ENCODE results near the gene CPSF3. TPM values are rescaled to one million over a fixed set of nuclear protein-coding genes. Genes with fewer than 3 reads are reported as not detected.

CPSF3 gene
- total and polyA plus RNA-seq, 7 experiments from 2014 or later = 18.0 to 47.8 (median 22.2) TPM

- Histone ChIP-seq H3K9me3 (ENCODE audit: control insufficient read depth in 2 of 3, low read length in 3 of 3) (no peaks in the 10 kb centered on the region), H3K4me3 (ENCODE audit: low read length) (no peak overlapping the region), H3K36me3 (ENCODE audit: control insufficient read depth in 2 of 3, insufficient read depth in 3 of 3, low read length in 3 of 3) (peaks cover 0 to 19% (median 0%) of the 10 kb centered on the region in 3 experiments), H3K27me3 (ENCODE audit: control insufficient read depth in 2 of 2, insufficient read depth in 2 of 2, low read length in 2 of 2) (no peaks in the 10 kb centered on the region), H3K4me1 (ENCODE audit: control insufficient read depth in 2 of 2, insufficient read depth in 2 of 2, low read length in 2 of 2) (no peaks in the 10 kb centered on the region), H3K27ac (ENCODE audit: low read depth, low read length) (no peak overlapping the region)
- no peaks in the 10 kb centered on the region for H3K27me3 Mint-ChIP-seq
- ATAC-seq (no peak), DNase-seq (no peak)
- CTCF ChIA-PET = interaction anchor here (0.6 kb wide), 1 partner anchor 71 kb away, joined by 3 read pairs; no protein-coding TSS in a partner anchor
- no peak overlapping the region for H3K27ac Mint-ChIP-seq
- no peak overlapping the region for H3K4me3 Mint-ChIP-seq
- intact Hi-C loops (cut with micrococcal nuclease) = no loop called here
- POLR2A ChIA-PET = interaction anchor here (0.6 kb wide), 1 partner anchor 72 kb away, joined by 5 read pairs; no protein-coding TSS in a partner anchor
- H3K36me3 Mint-ChIP-seq = peaks cover 0 to 14% (median 6%) of the 10 kb centered on the region in 5 donors
- peaks cover 0 to 4% (median 0%) of the 10 kb centered on the region in 7 donors for H3K4me1 Mint-ChIP-seq
- no peaks in the 10 kb centered on the region for H3K9me3 Mint-ChIP-seq
Observed at GRCh38 chr2:9403924-9404323, 19.5 kb upstream of the CPSF3 start.

- Histone ChIP-seq H3K4me1 (ENCODE audit: control insufficient read depth in 2 of 2, insufficient read depth in 2 of 2, low read length in 2 of 2) (no peaks in the 10 kb centered on the region), H3K36me3 (ENCODE audit: control insufficient read depth in 2 of 3, insufficient read depth in 3 of 3, low read length in 3 of 3) (peaks cover 0 to 24% (median 0%) of the 10 kb centered on the region in 3 experiments), H3K27me3 (ENCODE audit: control insufficient read depth in 2 of 2, insufficient read depth in 2 of 2, low read length in 2 of 2) (no peaks in the 10 kb centered on the region), H3K9me3 (ENCODE audit: control insufficient read depth in 2 of 3, low read length in 3 of 3) (no peaks in the 10 kb centered on the region), H3K4me3 (ENCODE audit: low read length) (no peak overlapping the region), H3K27ac (ENCODE audit: low read depth, low read length) (no peak overlapping the region)
- H3K4me1 Mint-ChIP-seq = peaks cover 0 to 4% (median 0%) of the 10 kb centered on the region in 7 donors
- POLR2A ChIA-PET = no interaction called here
- ATAC-seq (no peak), DNase-seq (no peak)
- no peak overlapping the region for H3K4me3 Mint-ChIP-seq
- H3K36me3 Mint-ChIP-seq = peaks cover 0 to 19% (median 6%) of the 10 kb centered on the region in 5 donors
- CTCF ChIA-PET = no interaction called here
- no peaks in the 10 kb centered on the region for H3K27me3 Mint-ChIP-seq
- no peaks in the 10 kb centered on the region for H3K9me3 Mint-ChIP-seq
- no peak overlapping the region for H3K27ac Mint-ChIP-seq
- intact Hi-C loops (cut with micrococcal nuclease) = no loop called here
Observed at GRCh38 chr2:9404451-9404850, 19.0 kb upstream of the CPSF3 start.

- H3K27ac Mint-ChIP-seq = no peak overlapping the region
- ATAC-seq (no peak), DNase-seq (no peak)
- H3K9me3 Mint-ChIP-seq = no peaks in the 10 kb centered on the region
- Histone ChIP-seq H3K27ac (ENCODE audit: low read depth, low read length) (no peak overlapping the region), H3K36me3 (ENCODE audit: control insufficient read depth in 2 of 3, insufficient read depth in 3 of 3, low read length in 3 of 3) (peaks cover 0 to 29% (median 0%) of the 10 kb centered on the region in 3 experiments), H3K27me3 (ENCODE audit: control insufficient read depth in 2 of 2, insufficient read depth in 2 of 2, low read length in 2 of 2) (no peaks in the 10 kb centered on the region), H3K4me3 (ENCODE audit: low read length) (no peak overlapping the region), H3K4me1 (ENCODE audit: control insufficient read depth in 2 of 2, insufficient read depth in 2 of 2, low read length in 2 of 2) (no peaks in the 10 kb centered on the region), H3K9me3 (ENCODE audit: control insufficient read depth in 2 of 3, low read length in 3 of 3) (no peaks in the 10 kb centered on the region)
- H3K36me3 Mint-ChIP-seq = peaks cover under 1 to 20% (median 7%) of the 10 kb centered on the region in 5 donors
- intact Hi-C loops (cut with micrococcal nuclease) = no loop called here
- POLR2A ChIA-PET = no interaction called here
- H3K27me3 Mint-ChIP-seq = no peaks in the 10 kb centered on the region
- CTCF ChIA-PET = no interaction called here
- peaks cover 0 to 3% (median 0%) of the 10 kb centered on the region in 7 donors for H3K4me1 Mint-ChIP-seq
- no peak overlapping the region for H3K4me3 Mint-ChIP-seq
Observed at GRCh38 chr2:9405636-9406035, 17.8 kb upstream of the CPSF3 start.

- peak overlapping the region in 4 of 9 donors; percentile 22 to 76 (median 44) for H3K27ac Mint-ChIP-seq
- POLR2A ChIA-PET = no interaction called here
Observed at GRCh38 chr2:9406529-9407362, 16.7 kb upstream of the CPSF3 start.

GRCh38 chr2:9407363-9407811 lies 16.1 kb upstream of the CPSF3 start:
- Histone ChIP-seq H3K4me1 (ENCODE audit: control insufficient read depth in 2 of 2, insufficient read depth in 2 of 2, low read length in 2 of 2) (no peaks in the 10 kb centered on the region), H3K27me3 (ENCODE audit: control insufficient read depth in 2 of 2, insufficient read depth in 2 of 2, low read length in 2 of 2) (no peaks in the 10 kb centered on the region), H3K9me3 (ENCODE audit: control insufficient read depth in 2 of 3, low read length in 3 of 3) (no peaks in the 10 kb centered on the region), H3K4me3 (ENCODE audit: low read length) (no peak overlapping the region), H3K27ac (ENCODE audit: low read depth, low read length) (no peak overlapping the region), H3K36me3 (ENCODE audit: control insufficient read depth in 2 of 3, insufficient read depth in 3 of 3, low read length in 3 of 3) (peaks cover 0 to 34% (median 3%) of the 10 kb centered on the region in 3 experiments)
- POLR2A ChIA-PET = no interaction called here
- intact Hi-C loops (cut with micrococcal nuclease) = no loop called here
- ATAC-seq (no peak), DNase-seq (no peak)
- Mint-ChIP-seq H3K9me3 (no peaks in the 10 kb centered on the region), H3K36me3 (peaks cover 3 to 32% (median 14%) of the 10 kb centered on the region in 5 donors), H3K27ac (peak overlapping the region in 1 of 9 donors; percentile 5), H3K27me3 (no peaks in the 10 kb centered on the region), H3K4me3 (no peak overlapping the region), H3K4me1 (no peaks in the 10 kb centered on the region)
- CTCF ChIA-PET = no interaction called here

More at GRCh38 chr2:9406529-9407362, 16.7 kb upstream of the CPSF3 start:
- DNase-seq (no peak), ATAC-seq (no peak)
- no peaks in the 10 kb centered on the region for H3K9me3 ChIP-seq (ENCODE audit: control insufficient read depth in 2 of 3, low read length in 3 of 3)
- Mint-ChIP-seq H3K4me1 (no peaks in the 10 kb centered on the region), H3K27me3 (no peaks in the 10 kb centered on the region), H3K4me3 (no peak overlapping the region), H3K36me3 (peaks cover 3 to 27% (median 13%) of the 10 kb centered on the region in 5 donors), H3K9me3 (no peaks in the 10 kb centered on the region)
- H3K4me1 ChIP-seq (ENCODE audit: control insufficient read depth in 2 of 2, insufficient read depth in 2 of 2, low read length in 2 of 2) = no peaks in the 10 kb centered on the region
- CTCF ChIA-PET = no interaction called here
- peaks cover 0 to 29% (median 0%) of the 10 kb centered on the region in 3 experiments for H3K36me3 ChIP-seq (ENCODE audit: control insufficient read depth in 2 of 3, insufficient read depth in 3 of 3, low read length in 3 of 3)
- H3K4me3 ChIP-seq (ENCODE audit: low read length) = no peak overlapping the region
- H3K27me3 ChIP-seq (ENCODE audit: control insufficient read depth in 2 of 2, insufficient read depth in 2 of 2, low read length in 2 of 2) = no peaks in the 10 kb centered on the region
- intact Hi-C loops (cut with micrococcal nuclease) = no loop called here
- H3K27ac ChIP-seq (ENCODE audit: low read depth, low read length) = no peak overlapping the region

- no peaks in the 10 kb centered on the region for H3K9me3 Mint-ChIP-seq
- ATAC-seq (no peak), DNase-seq (no peak)
- peaks cover 0 to 37% (median 3%) of the 10 kb centered on the region in 3 experiments for H3K36me3 ChIP-seq (ENCODE audit: control insufficient read depth in 2 of 3, insufficient read depth in 3 of 3, low read length in 3 of 3)
- POLR2A ChIA-PET = no interaction called here
- no peaks in the 10 kb centered on the region for H3K27me3 Mint-ChIP-seq
- H3K4me1 Mint-ChIP-seq = peaks cover 0 to under 1% (median 0%) of the 10 kb centered on the region in 7 donors
- H3K4me3 Mint-ChIP-seq = no peak overlapping the region
- H3K9me3 ChIP-seq (ENCODE audit: control insufficient read depth in 2 of 3, low read length in 3 of 3) = no peaks in the 10 kb centered on the region
- intact Hi-C loops (cut with micrococcal nuclease) = no loop called here
- H3K27me3 ChIP-seq (ENCODE audit: control insufficient read depth in 2 of 2, insufficient read depth in 2 of 2, low read length in 2 of 2) = no peaks in the 10 kb centered on the region
- no peak overlapping the region for H3K27ac Mint-ChIP-seq
- H3K36me3 Mint-ChIP-seq = peaks cover 3 to 37% (median 14%) of the 10 kb centered on the region in 5 donors
- CTCF ChIA-PET = no interaction called here
- H3K4me1 ChIP-seq (ENCODE audit: control insufficient read depth in 2 of 2, insufficient read depth in 2 of 2, low read length in 2 of 2) = no peaks in the 10 kb centered on the region
- H3K4me3 ChIP-seq (ENCODE audit: low read length) = no peak overlapping the region
- no peak overlapping the region for H3K27ac ChIP-seq (ENCODE audit: low read depth, low read length)
Observed at GRCh38 chr2:9408641-9409151, 14.8 kb upstream of the CPSF3 start.
